HUES64 (cell line): Measurements from ENCODE around the gene PUS10.
"Not testable (repeated sequence)": the region's sequence is repeated elsewhere in the genome, so short reads cannot be mapped to it uniquely, and the experiment has no call there.

ENCODE experiments used
- H3K27ac ChIP-seq: 2 replicates; pipeline ENCODE4 v1.7.0; 2013; ENCODE audit warnings: low read depth, low read length, inconsistent platforms
- H3K27me3 ChIP-seq: 2 replicates; pipeline ENCODE4 v1.6.1; 2013; ENCODE audit warnings: mild to moderate bottlenecking, low read length; ENCODE audit not compliant: insufficient read depth
- H3K36me3 ChIP-seq: 2 replicates; pipeline ENCODE4 v1.6.1; 2013; ENCODE audit warnings: mild to moderate bottlenecking, low read length; ENCODE audit not compliant: insufficient read depth
- H3K4me1 ChIP-seq: 2 replicates; pipeline ENCODE4 v1.6.1; 2013; ENCODE audit warnings: mild to moderate bottlenecking, low read length, moderate library complexity; ENCODE audit not compliant: insufficient read depth
- H3K4me3 ChIP-seq: 2 replicates; pipeline ENCODE4 v1.5.1; 2013; ENCODE audit warnings: mild to moderate bottlenecking, low read length, moderate library complexity
- H3K9ac ChIP-seq: 2 replicates; pipeline ENCODE4 v1.6.1; 2013; ENCODE audit warnings: mild to moderate bottlenecking, low read depth, low read length
- H3K9me3 ChIP-seq: 2 replicates; pipeline ENCODE4 v1.6.1; 2013; ENCODE audit warnings: low read depth, low read length; ENCODE audit not compliant: insufficient read depth
- WGBS: fragments of 150-250, 120-280 bp; methylation state at CpG from one replicate; pipeline ENCODE4 v1.1.7; 2013; ENCODE audit warnings: missing lambda C conversion rate; 5-methylcytosine and 5-hydroxymethylcytosine counted together

The PUS10 gene

GRCh38 chr2:61012303-61012702 is 5.8 kb downstream of the PUS10 start:
- H3K4me3 ChIP-seq, H3K27me3 ChIP-seq, H3K9ac ChIP-seq, H3K4me1 ChIP-seq, H3K27ac ChIP-seq, H3K36me3 ChIP-seq, H3K9me3 ChIP-seq: not testable (repeated sequence)
- WGBS, result 94% methylated on average over 2 of the region's 2 CpGs

DNA sequence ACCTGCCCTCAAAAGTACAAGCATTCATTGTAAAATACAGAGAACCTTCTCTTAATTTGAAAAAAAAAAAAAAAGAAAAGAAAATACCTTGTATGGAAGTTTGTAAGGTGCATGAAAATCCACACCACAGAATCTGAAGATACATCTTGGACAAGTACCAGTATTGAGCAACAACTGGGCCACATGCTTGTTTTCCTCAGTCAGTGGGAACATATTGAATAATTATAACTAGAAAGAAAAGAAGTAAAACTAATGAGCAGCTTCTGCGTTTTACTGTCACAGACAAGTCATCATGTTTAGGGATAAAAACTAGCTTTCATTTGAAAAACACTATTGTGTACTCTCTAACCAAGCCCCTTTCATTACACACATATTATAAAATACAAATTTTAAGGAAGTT is 6.4 kb downstream of the PUS10 start:
- Histone ChIP-seq H3K4me3 (no peak overlapping the region), H3K27ac (no peak overlapping the region), H3K9me3 (no peaks in the 10 kb centered on the region), H3K9ac (no peak overlapping the region), H3K36me3 (no peaks in the 10 kb centered on the region), H3K27me3 (no peaks in the 10 kb centered on the region), H3K4me1 (no peaks in the 10 kb centered on the region)
- 100% methylated on average over 1 of the region's 1 CpG for WGBS

DNA sequence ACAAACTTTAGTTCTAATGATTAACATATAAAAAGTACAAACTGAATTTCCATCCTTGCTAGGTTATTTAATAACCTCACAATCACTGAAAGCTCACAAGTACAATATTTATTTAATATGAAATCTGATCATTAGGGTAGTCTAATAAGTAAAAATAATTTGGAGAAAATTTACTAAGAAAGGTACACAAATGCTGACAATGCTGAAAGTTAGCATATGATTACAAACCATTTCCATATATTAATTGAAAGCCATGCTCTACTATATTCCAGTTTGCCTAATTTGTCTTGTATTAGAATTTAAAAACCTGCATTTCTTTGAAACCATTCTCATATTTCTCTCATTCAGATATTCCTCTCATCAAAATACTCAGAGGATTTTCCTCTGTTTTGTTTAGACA is 8.7 kb downstream of the PUS10 start:
- Histone ChIP-seq H3K4me3 (no peak overlapping the region), H3K9me3 (no peaks in the 10 kb centered on the region), H3K27ac (no peak overlapping the region), H3K27me3 (no peaks in the 10 kb centered on the region), H3K36me3 (no peaks in the 10 kb centered on the region), H3K9ac (no peak overlapping the region), H3K4me1 (peaks cover 4% of the 10 kb centered on the region; the same call in 1 of the 2 replicates)

GRCh38 chr2:61006486-61007105 is 11.5 kb downstream of the PUS10 start:
- H3K27ac ChIP-seq, result no peak overlapping the region
- H3K4me1 ChIP-seq, result peaks cover 4% of the 10 kb centered on the region; the same call in 1 of the 2 replicates
- no peaks in the 10 kb centered on the region for H3K36me3 ChIP-seq
- no peak overlapping the region for H3K4me3 ChIP-seq
- no peaks in the 10 kb centered on the region for H3K9me3 ChIP-seq
- no peaks in the 10 kb centered on the region for H3K27me3 ChIP-seq
- H3K9ac ChIP-seq, result no peak overlapping the region

GRCh38 chr2:61005736-61006135 is 12.3 kb downstream of the PUS10 start:
- Histone ChIP-seq H3K27ac (no peak overlapping the region), H3K36me3 (no peaks in the 10 kb centered on the region), H3K9ac (no peak overlapping the region), H3K4me1 (peaks cover 4% of the 10 kb centered on the region; the same call in 1 of the 2 replicates), H3K27me3 (no peaks in the 10 kb centered on the region), H3K9me3 (no peaks in the 10 kb centered on the region), H3K4me3 (no peak overlapping the region)
- WGBS, result 95% methylated on average over 2 of the region's 3 CpGs

- Histone ChIP-seq H3K9ac (no peak overlapping the region), H3K4me3 (no peak overlapping the region), H3K4me1 (no peaks in the 10 kb centered on the region), H3K27ac (no peak overlapping the region), H3K9me3 (no peaks in the 10 kb centered on the region), H3K36me3 (no peaks in the 10 kb centered on the region), H3K27me3 (no peaks in the 10 kb centered on the region)
- 79% methylated on average over 4 of the region's 4 CpGs for WGBS
Observed at GRCh38 chr2:60998628-60999545, 19.2 kb downstream of the PUS10 start.

- H3K4me3 ChIP-seq, result no peak overlapping the region
- H3K9me3 ChIP-seq, result peaks cover 28% of the 10 kb centered on the region
- no peak overlapping the region for H3K27ac ChIP-seq
- no peak overlapping the region for H3K9ac ChIP-seq
- H3K4me1 ChIP-seq, result no peaks in the 10 kb centered on the region
- H3K36me3 ChIP-seq, result no peaks in the 10 kb centered on the region
- no peaks in the 10 kb centered on the region for H3K27me3 ChIP-seq
Observed at GRCh38 chr2:60994131-60994530, 23.9 kb downstream of the PUS10 start.

GRCh38 chr2:60992985-60993392 is 25.1 kb downstream of the PUS10 start:
- H3K27me3 ChIP-seq, result no peaks in the 10 kb centered on the region
- H3K36me3 ChIP-seq, result no peaks in the 10 kb centered on the region
- H3K27ac ChIP-seq, result no peak overlapping the region
- no peak overlapping the region for H3K9ac ChIP-seq
- H3K9me3 ChIP-seq, result peaks cover 28% of the 10 kb centered on the region
- no peak overlapping the region for H3K4me3 ChIP-seq
- 94% methylated on average over 7 of the region's 7 CpGs for WGBS
- no peaks in the 10 kb centered on the region for H3K4me1 ChIP-seq

- Histone ChIP-seq H3K9ac (no peak overlapping the region), H3K4me3 (no peak overlapping the region), H3K4me1 (no peaks in the 10 kb centered on the region), H3K27me3 (no peaks in the 10 kb centered on the region), H3K36me3 (no peaks in the 10 kb centered on the region), H3K27ac (no peak overlapping the region), H3K9me3 (peaks cover 28% of the 10 kb centered on the region)
- WGBS, result 97% methylated on average over 4 of the region's 4 CpGs
Observed at GRCh38 chr2:60991644-60992043, 26.4 kb downstream of the PUS10 start.

- Histone ChIP-seq H3K27me3 (no peaks in the 10 kb centered on the region), H3K9ac (no peak overlapping the region), H3K4me1 (no peaks in the 10 kb centered on the region), H3K4me3 (no peak overlapping the region), H3K27ac (no peak overlapping the region), H3K36me3 (no peaks in the 10 kb centered on the region), H3K9me3 (peaks cover 28% of the 10 kb centered on the region)
- 89% methylated on average over 2 of the region's 2 CpGs for WGBS
Observed at GRCh38 chr2:60989259-60989658, 28.8 kb downstream of the PUS10 start.

DNA sequence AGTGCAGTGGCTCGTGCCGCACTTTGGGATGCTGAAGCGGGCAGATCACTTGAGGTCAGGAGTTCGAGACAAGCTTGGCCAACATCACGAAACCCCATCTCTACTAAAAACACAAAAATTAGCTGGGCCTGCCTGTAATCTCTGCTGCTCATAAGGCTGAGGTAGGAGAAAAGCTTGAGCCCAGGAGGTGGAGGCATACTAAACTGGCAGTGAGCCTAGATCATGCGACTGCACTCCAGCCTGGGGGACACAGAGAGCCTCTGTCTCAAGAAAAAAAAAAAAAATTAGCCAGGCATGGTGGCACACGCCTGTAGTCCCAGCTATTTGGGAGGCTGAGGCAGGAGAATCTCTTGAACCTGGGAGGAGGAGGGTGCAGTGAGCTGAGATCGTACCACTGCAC is 30.4 kb downstream of the PUS10 start:
- 94% methylated on average over 8 of the region's 8 CpGs for WGBS
- H3K36me3 ChIP-seq, H3K4me3 ChIP-seq, H3K27ac ChIP-seq, H3K4me1 ChIP-seq, H3K9ac ChIP-seq, H3K27me3 ChIP-seq: not testable (repeated sequence)
- peaks cover 20% of the 10 kb centered on the region for H3K9me3 ChIP-seq
